Breast epithelium (tissue), 4 donors: ENCODE data around the gene SGPP1. TPM values are rescaled to one million over a fixed set of nuclear protein-coding genes. Genes with fewer than 3 reads are reported as not detected.
"Not testable (repeated sequence)": the region's sequence is repeated elsewhere in the genome, so short reads cannot be mapped to it uniquely, and the experiment has no call there.

ENCODE experiments used
- DNase-seq, 2 donors: peaks; one replicate each; pipeline ENCODE4 v3.0.0-alpha.2; 2019; ENCODE audit warnings: low spot score in 2 of 2
- H3K27ac ChIP-seq, 2 donors: fragments of 200-600 bp; sonication (generic) in 1 of 2; one replicate each; pipeline ENCODE4 v1.5.1; 2016 to 2019; ENCODE audit warnings: mild to moderate bottlenecking in 1 of 2
- H3K27me3 ChIP-seq, 2 donors: fragments of 200-600 bp; sonication (generic) in 1 of 2; one replicate each; pipeline versions ENCODE4 v1.5.1 to v1.6.0; 2017 to 2019; ENCODE audit warnings: control low read depth in 1 of 2, mild to moderate bottlenecking in 1 of 2
- H3K36me3 ChIP-seq: fragments of 200-600 bp; one replicate; pipeline ENCODE4 v1.5.1; 2019
- H3K4me1 ChIP-seq, 2 donors: fragments of 200-600 bp; sonication (generic); one replicate each; pipeline ENCODE4 v1.5.1; 2016 to 2019; ENCODE audit warnings: control low read depth in 1 of 2
- H3K4me3 ChIP-seq, 3 donors: fragments of 200-600 bp; sonication (generic); 1 replicate in 2 of 3; 2 replicates in 1 of 3; pipeline ENCODE4 v1.5.1; 2016 to 2019; ENCODE audit warnings: mild to moderate bottlenecking in 3 of 3, moderate library complexity in 2 of 3
- H3K9me3 ChIP-seq, 2 donors: fragments of 200-600 bp; sonication (generic) in 1 of 2; one replicate each; pipeline ENCODE4 v1.5.1; 2016 to 2019; ENCODE audit warnings: control low read depth in 1 of 2
- POLR2A ChIP-seq: fragments of 450-650 bp; IDR thresholded peaks from one replicate; pipeline ENCODE4 v1.6.1; 2016; ENCODE audit warnings: antibody characterized with exemption, mild to moderate bottlenecking, moderate library complexity
- POLR2AphosphoS5 ChIP-seq, 3 donors: sonication (generic); formaldehyde crosslinking; IDR thresholded peaks; one replicate each; pipeline ENCODE4 v1.6.1; 2017; ENCODE audit warnings: antibody characterized with exemption in 3 of 3
- intact Hi-C: fragments of 100-400 bp; cut with DNase I; formaldehyde crosslinking; loops from one replicate; pipeline ENCODE4 v1.15.1; 2023; ENCODE audit warnings: low total_unique reads
- total RNA-seq, 3 donors: library from RNA; depleted of rRNA; stranded (reverse); fragments of >200 nt; gene quantifications; one replicate each; pipeline ENCODE4 v1.1.0, GENCODE V29; 2016
- TF ChIP-seq, protein P1 (sequence below), 3 donors: fragments of 450-650 bp; IDR thresholded peaks; one replicate each; pipeline ENCODE4 v1.5.1; 2016 to 2017; ENCODE audit warnings: antibody characterized with exemption in 3 of 3, mild to moderate bottlenecking in 3 of 3, moderate library complexity in 3 of 3

SGPP1 gene
- total RNA-seq, 3 donors from 2014 or later: 22.2 to 29.9 (median 22.3) TPM

DNA sequence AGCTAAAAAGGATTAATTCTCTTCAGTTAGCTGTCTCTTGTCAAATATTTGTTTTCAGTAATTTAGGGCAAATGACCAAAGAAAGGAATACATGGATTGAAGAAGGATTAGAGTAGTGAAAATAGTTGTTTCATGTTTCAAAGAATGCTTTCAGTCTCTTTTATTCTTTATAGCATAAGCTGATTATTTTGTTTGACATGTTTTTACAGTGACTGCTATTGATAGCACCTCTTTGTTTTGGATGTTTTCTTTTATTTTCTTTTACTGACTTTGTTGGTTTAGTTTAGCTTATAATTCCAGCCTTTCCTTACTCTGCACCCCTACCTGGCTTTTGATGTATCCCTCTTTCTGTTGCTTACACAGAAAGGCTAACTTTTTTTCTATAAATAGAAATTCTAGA is 29.3 kb upstream of the SGPP1 start:
- intact Hi-C loops: no loop called here
- no peak for DNase-seq
- no peaks in the 10 kb centered on the region for H3K27me3 ChIP-seq
- no peaks in the 10 kb centered on the region for H3K9me3 ChIP-seq
- no peak overlapping the region for H3K4me3 ChIP-seq
- no peak for TF ChIP-seq POLR2AphosphoS5 (IDR thresholded peaks at IDR 0.05)
- TF ChIP-seq POLR2A: no peak
- TF ChIP-seq, protein P1, sequence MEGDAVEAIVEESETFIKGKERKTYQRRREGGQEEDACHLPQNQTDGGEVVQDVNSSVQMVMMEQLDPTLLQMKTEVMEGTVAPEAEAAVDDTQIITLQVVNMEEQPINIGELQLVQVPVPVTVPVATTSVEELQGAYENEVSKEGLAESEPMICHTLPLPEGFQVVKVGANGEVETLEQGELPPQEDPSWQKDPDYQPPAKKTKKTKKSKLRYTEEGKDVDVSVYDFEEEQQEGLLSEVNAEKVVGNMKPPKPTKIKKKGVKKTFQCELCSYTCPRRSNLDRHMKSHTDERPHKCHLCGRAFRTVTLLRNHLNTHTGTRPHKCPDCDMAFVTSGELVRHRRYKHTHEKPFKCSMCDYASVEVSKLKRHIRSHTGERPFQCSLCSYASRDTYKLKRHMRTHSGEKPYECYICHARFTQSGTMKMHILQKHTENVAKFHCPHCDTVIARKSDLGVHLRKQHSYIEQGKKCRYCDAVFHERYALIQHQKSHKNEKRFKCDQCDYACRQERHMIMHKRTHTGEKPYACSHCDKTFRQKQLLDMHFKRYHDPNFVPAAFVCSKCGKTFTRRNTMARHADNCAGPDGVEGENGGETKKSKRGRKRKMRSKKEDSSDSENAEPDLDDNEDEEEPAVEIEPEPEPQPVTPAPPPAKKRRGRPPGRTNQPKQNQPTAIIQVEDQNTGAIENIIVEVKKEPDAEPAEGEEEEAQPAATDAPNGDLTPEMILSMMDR (IDR thresholded peaks at IDR 0.05): no peak
- H3K27ac ChIP-seq: no peak overlapping the region
- no peaks in the 10 kb centered on the region for H3K4me1 ChIP-seq
- H3K36me3 ChIP-seq: no peaks in the 10 kb centered on the region

GRCh38 chr14:63752449-63753169 is 24.7 kb upstream of the SGPP1 start:
- H3K36me3 ChIP-seq: no peaks in the 10 kb centered on the region
- H3K27me3 ChIP-seq: no peaks in the 10 kb centered on the region
- no peak overlapping the region for H3K27ac ChIP-seq
- H3K4me3 ChIP-seq: no peak overlapping the region
- H3K9me3 ChIP-seq: no peaks in the 10 kb centered on the region
- H3K4me1 ChIP-seq: no peaks in the 10 kb centered on the region
- intact Hi-C loops: no loop called here
- DNase-seq: no peak
- TF ChIP-seq, protein P1 (IDR thresholded peaks at IDR 0.05): no peak
- TF ChIP-seq POLR2A (no peak), POLR2AphosphoS5 (IDR thresholded peaks at IDR 0.05) (no peak)

DNA sequence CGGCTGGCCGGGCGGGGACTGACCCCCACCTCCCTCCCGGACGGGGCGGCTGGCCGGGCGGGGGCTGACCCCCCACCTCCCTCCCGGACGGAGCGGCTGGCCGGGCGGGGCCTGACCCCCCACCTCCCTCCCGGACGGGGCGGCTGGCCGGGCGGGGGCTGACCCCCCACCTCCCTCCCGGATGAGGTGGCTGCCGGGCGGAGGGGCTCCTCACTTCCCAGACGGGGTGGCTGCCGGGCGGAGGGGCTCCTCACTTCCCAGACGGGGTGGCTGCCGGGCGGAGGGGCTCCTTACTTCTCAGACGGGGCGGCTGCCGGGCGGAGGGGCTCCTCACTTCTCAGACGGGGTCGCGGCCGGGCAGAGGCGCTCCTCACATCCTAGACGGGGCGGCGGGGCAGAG is 23.2 kb upstream of the SGPP1 start:
- H3K36me3 ChIP-seq, intact Hi-C loops, DNase-seq: not testable (repeated sequence)

GRCh38 chr14:63747846-63748245 is 20.0 kb upstream of the SGPP1 start:
- no peaks in the 10 kb centered on the region for H3K4me1 ChIP-seq
- no peak overlapping the region for H3K27ac ChIP-seq
- no peak for TF ChIP-seq POLR2A
- no peak for TF ChIP-seq POLR2AphosphoS5 (IDR thresholded peaks at IDR 0.05)
- TF ChIP-seq, protein P1 (IDR thresholded peaks at IDR 0.05): no peak
- H3K4me3 ChIP-seq: no peak overlapping the region
- intact Hi-C loops: no loop called here
- H3K36me3 ChIP-seq: no peaks in the 10 kb centered on the region
- DNase-seq: no peak
- no peaks in the 10 kb centered on the region for H3K27me3 ChIP-seq
- no peaks in the 10 kb centered on the region for H3K9me3 ChIP-seq

More for the DNA sequence above, 23.2 kb upstream of the SGPP1 start:
- not testable (repeated sequence) for H3K4me1 ChIP-seq, H3K27me3 ChIP-seq, H3K9me3 ChIP-seq, H3K4me3 ChIP-seq, H3K27ac ChIP-seq

- H3K27ac ChIP-seq: no peak overlapping the region
- no peak for DNase-seq
- H3K4me1 ChIP-seq: no peaks in the 10 kb centered on the region
- no peaks in the 10 kb centered on the region for H3K27me3 ChIP-seq
- H3K9me3 ChIP-seq: no peaks in the 10 kb centered on the region
- H3K4me3 ChIP-seq: no peak overlapping the region
- H3K36me3 ChIP-seq: no peaks in the 10 kb centered on the region
- TF ChIP-seq POLR2A: no peak
- intact Hi-C loops: no loop called here
Measured at GRCh38 chr14:63745858-63746425, 18.1 kb upstream of the SGPP1 start.

DNA sequence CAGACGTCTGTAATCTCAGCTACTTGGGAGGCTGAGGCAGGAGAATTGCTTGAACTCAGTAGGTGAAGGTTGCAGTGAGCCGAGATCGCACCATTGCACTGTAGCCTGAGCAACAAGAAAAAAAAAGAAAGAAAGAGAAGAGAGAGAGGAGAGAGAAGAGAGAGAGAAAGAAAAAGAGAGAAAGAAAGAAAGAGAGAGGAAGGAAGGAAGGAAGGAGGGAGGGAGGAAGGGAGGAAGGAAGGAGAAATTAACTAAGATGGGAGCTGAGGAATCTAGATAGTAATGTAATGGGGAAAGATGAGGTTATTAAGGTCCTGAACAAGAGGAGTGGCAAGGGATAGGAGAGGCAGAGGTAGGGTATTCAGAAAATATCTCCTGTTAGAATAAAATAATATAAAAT is 17.4 kb upstream of the SGPP1 start:
- H3K36me3 ChIP-seq: no peaks in the 10 kb centered on the region
- H3K9me3 ChIP-seq: no peaks in the 10 kb centered on the region
- TF ChIP-seq, protein P1 (IDR thresholded peaks at IDR 0.05): no peak
- no peak for TF ChIP-seq POLR2AphosphoS5 (IDR thresholded peaks at IDR 0.05)
- TF ChIP-seq POLR2A: no peak
- H3K4me1 ChIP-seq: no peaks in the 10 kb centered on the region
- H3K4me3 ChIP-seq: no peak overlapping the region
- H3K27me3 ChIP-seq: no peaks in the 10 kb centered on the region
- H3K27ac ChIP-seq: no peak overlapping the region
- intact Hi-C loops: no loop called here
- DNase-seq: no peak
